ENCODE results near the gene GPR161.

DNA sequence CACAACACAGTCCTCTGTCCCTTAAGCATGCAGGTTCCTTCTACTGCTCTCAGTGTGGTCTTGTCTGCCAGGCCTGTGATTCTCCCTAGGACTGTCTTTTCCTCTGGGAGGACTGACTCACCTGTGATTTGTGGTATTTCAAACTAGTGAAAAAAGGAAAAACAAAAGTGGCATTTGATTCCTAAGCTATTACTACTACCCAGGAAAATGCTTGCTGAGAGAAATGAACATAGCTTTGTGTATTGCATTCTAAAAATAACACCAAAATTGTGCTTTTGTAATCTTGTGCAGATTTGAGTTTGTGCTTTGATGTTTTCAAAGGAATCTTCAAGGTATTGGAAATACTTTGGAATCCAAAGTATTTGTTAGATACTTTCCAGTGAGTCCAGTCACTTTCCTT, 57.0 kb downstream of the GPR161 start:
- TF ChIP-seq, protein P1, sequence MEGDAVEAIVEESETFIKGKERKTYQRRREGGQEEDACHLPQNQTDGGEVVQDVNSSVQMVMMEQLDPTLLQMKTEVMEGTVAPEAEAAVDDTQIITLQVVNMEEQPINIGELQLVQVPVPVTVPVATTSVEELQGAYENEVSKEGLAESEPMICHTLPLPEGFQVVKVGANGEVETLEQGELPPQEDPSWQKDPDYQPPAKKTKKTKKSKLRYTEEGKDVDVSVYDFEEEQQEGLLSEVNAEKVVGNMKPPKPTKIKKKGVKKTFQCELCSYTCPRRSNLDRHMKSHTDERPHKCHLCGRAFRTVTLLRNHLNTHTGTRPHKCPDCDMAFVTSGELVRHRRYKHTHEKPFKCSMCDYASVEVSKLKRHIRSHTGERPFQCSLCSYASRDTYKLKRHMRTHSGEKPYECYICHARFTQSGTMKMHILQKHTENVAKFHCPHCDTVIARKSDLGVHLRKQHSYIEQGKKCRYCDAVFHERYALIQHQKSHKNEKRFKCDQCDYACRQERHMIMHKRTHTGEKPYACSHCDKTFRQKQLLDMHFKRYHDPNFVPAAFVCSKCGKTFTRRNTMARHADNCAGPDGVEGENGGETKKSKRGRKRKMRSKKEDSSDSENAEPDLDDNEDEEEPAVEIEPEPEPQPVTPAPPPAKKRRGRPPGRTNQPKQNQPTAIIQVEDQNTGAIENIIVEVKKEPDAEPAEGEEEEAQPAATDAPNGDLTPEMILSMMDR (IDR thresholded peaks at IDR 0.05 in 2 of 3, conservative IDR thresholded peaks at IDR 0.05 in 1 of 3; ENCODE audit: control insufficient read depth in 2 of 3, extremely low read depth in 1 of 3, insufficient read depth in 1 of 3, low read depth in 3 of 3, low read length in 3 of 3) = no peak
- TF ChIP-seq, protein P2, sequence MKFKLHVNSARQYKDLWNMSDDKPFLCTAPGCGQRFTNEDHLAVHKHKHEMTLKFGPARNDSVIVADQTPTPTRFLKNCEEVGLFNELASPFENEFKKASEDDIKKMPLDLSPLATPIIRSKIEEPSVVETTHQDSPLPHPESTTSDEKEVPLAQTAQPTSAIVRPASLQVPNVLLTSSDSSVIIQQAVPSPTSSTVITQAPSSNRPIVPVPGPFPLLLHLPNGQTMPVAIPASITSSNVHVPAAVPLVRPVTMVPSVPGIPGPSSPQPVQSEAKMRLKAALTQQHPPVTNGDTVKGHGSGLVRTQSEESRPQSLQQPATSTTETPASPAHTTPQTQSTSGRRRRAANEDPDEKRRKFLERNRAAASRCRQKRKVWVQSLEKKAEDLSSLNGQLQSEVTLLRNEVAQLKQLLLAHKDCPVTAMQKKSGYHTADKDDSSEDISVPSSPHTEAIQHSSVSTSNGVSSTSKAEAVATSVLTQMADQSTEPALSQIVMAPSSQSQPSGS (IDR thresholded peaks at IDR 0.05; ENCODE audit: low read length) = no peak
- TF ChIP-seq IKZF1 (conservative IDR thresholded peaks at IDR 0.05) (no peak), JUND (IDR thresholded peaks at IDR 0.05; ENCODE audit: low read depth, low read length) (no peak), EZH2 (IDR thresholded peaks at IDR 0.05; ENCODE audit: borderline replicate concordance, control insufficient read depth, low read depth, low read length) (no peak), PML (IDR thresholded peaks at IDR 0.05; ENCODE audit: low read length) (no peak), GABPA (IDR thresholded peaks at IDR 0.05; ENCODE audit: low read depth) (no peak), NFYA (IDR thresholded peaks at IDR 0.05; ENCODE audit: borderline replicate concordance, low read depth, low read length) (no peak), SRF (IDR thresholded peaks at IDR 0.05; ENCODE audit: low read depth in 2 of 2, low read length in 2 of 2) (no peak)
- TF ChIP-seq, protein P3, sequence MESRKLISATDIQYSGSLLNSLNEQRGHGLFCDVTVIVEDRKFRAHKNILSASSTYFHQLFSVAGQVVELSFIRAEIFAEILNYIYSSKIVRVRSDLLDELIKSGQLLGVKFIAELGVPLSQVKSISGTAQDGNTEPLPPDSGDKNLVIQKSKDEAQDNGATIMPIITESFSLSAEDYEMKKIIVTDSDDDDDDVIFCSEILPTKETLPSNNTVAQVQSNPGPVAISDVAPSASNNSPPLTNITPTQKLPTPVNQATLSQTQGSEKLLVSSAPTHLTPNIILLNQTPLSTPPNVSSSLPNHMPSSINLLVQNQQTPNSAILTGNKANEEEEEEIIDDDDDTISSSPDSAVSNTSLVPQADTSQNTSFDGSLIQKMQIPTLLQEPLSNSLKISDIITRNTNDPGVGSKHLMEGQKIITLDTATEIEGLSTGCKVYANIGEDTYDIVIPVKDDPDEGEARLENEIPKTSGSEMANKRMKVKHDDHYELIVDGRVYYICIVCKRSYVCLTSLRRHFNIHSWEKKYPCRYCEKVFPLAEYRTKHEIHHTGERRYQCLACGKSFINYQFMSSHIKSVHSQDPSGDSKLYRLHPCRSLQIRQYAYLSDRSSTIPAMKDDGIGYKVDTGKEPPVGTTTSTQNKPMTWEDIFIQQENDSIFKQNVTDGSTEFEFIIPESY (IDR thresholded peaks at IDR 0.05) = no peak
